Endothelial cell of umbilical vein (primary cell): ENCODE measurements around the gene SMG9. TPM values are rescaled to one million over a fixed set of nuclear protein-coding genes. Genes with fewer than 3 reads are reported as not detected.

Source experiments
- BruUV-seq: library from RNA; stranded (reverse); fragments of 400-500 nt; replicated peaks from 2 replicates; lab custom pipeline; 2021; lab: Mats Ljungman, UMichigan
- CTCF ChIA-PET: fragments of 300-600, 350-600 bp; sonication (Branson Sonifier 250); formaldehyde crosslinking; loops from one replicate; lab custom pipeline; 2021; ENCODE audit warnings: antibody characterized with exemption, inconsistent platforms; lab: Charles Lee
- POLR2A ChIA-PET: fragments of 300-600, 350-600 bp; sonication (Branson Sonifier 250); formaldehyde crosslinking; loops from one replicate; lab custom pipeline; 2021; ENCODE audit warnings: antibody characterized with exemption, inconsistent platforms; lab: Charles Lee
- DNase-seq: peaks from one replicate; pipeline ENCODE4 v3.0.0-alpha.2; 2011; ENCODE audit warnings: low read depth, low spot score
- FAIRE-seq: peaks from 2 replicates; lab custom pipeline; 2011; peaks lifted over from hg19 to GRCh38; lab: Jason Lieb, UNC
- H2AFZ ChIP-seq: 2 replicates; pipeline ENCODE4 v1.6.0; 2012; ENCODE audit warnings: low read depth, low read length, control low read depth, inconsistent platforms
- H3K27ac ChIP-seq: 2 replicates; pipeline ENCODE4 v1.5.1; 2011; ENCODE audit warnings: low read depth, mild to moderate bottlenecking, control low read depth, low read length, moderate library complexity; ENCODE audit not compliant: insufficient read depth
- H3K27me3 ChIP-seq, 2 experiments: 2 replicates each; pipeline versions ENCODE4 v1.6.0 to v1.6.1; 2011; ENCODE audit warnings: low read length in 2 of 2, mixed read lengths in 1 of 2; ENCODE audit not compliant: control insufficient read depth in 2 of 2, insufficient read depth in 2 of 2
- H3K36me3 ChIP-seq, 2 experiments: 2 replicates in 1 of 2; 3 replicates in 1 of 2; pipeline ENCODE4 v1.5.1; 2011; ENCODE audit warnings: low read length in 2 of 2, mild to moderate bottlenecking in 1 of 2, moderate library complexity in 1 of 2; ENCODE audit not compliant: control insufficient read depth in 2 of 2, insufficient read depth in 2 of 2; ENCODE audit errors: extremely low read depth in 1 of 2
- H3K4me1 ChIP-seq: 3 replicates; pipeline ENCODE4 v1.5.1; 2011; ENCODE audit warnings: mild to moderate bottlenecking, low read length; ENCODE audit not compliant: control insufficient read depth, insufficient read depth; ENCODE audit errors: extremely low read depth
- H3K4me2 ChIP-seq: 2 replicates; pipeline ENCODE4 v1.6.1; 2011; ENCODE audit warnings: low read length, control low read depth, mixed read lengths; ENCODE audit not compliant: insufficient read depth
- H3K4me3 ChIP-seq, 3 experiments: fragments of 200-600 bp in 1 of 3; sonication (generic), shearing (Covaris generic) in 1 of 3; replicated peaks in 1 of 3; 2 replicates each; pipeline ENCODE4 v1.5.1; 2011 to 2016; ENCODE audit warnings: control low read depth in 3 of 3, low read length in 3 of 3, mild to moderate bottlenecking in 2 of 3, inconsistent platforms in 1 of 3, low read depth in 1 of 3, moderate library complexity in 1 of 3; ENCODE audit not compliant: insufficient read depth in 1 of 3
- H3K79me2 ChIP-seq: 2 replicates; pipeline ENCODE4 v1.6.0; 2012; ENCODE audit warnings: low read length, inconsistent platforms; ENCODE audit not compliant: control insufficient read depth, insufficient read depth
- H3K9ac ChIP-seq: replicated peaks from 2 replicates; pipeline ENCODE3; 2011; ENCODE audit warnings: low read length, control low read depth; ENCODE audit not compliant: insufficient read depth; ENCODE audit errors: extremely low read depth
- H3K9me1 ChIP-seq: replicated peaks from 3 replicates; pipeline ENCODE4 v1.6.0; 2011; ENCODE audit warnings: mild to moderate bottlenecking, low read length; ENCODE audit not compliant: control insufficient read depth, insufficient read depth; ENCODE audit errors: extremely low read depth
- H3K9me3 ChIP-seq: replicated peaks from 2 replicates; pipeline ENCODE4 v1.5.1; 2012; ENCODE audit warnings: low read length, inconsistent platforms; ENCODE audit not compliant: control insufficient read depth, insufficient read depth
- H4K20me1 ChIP-seq: replicated peaks from 2 replicates; pipeline ENCODE3; 2011; ENCODE audit warnings: mild to moderate bottlenecking, low read length; ENCODE audit not compliant: control insufficient read depth, insufficient read depth; ENCODE audit errors: extremely low read depth
- CTCF ChIP-seq, 2 donors: IDR thresholded peaks; 1 replicate in 1 of 2; 2 replicates in 1 of 2; pipeline ENCODE4 v1.5.1; 2011; ENCODE audit warnings: low read length in 2 of 2, mild to moderate bottlenecking in 2 of 2, moderate library complexity in 2 of 2, control low read depth in 1 of 2, inconsistent platforms in 1 of 2, low read depth in 1 of 2; ENCODE audit not compliant: insufficient read depth in 1 of 2; ENCODE audit errors: extremely low read depth in 1 of 2
- EZH2 ChIP-seq: IDR thresholded peaks from 2 replicates; pipeline ENCODE4 v1.6.1; 2012; ENCODE audit warnings: borderline replicate concordance, low read depth, mild to moderate bottlenecking, moderate library complexity, low read length, inconsistent platforms; ENCODE audit not compliant: severe bottlenecking
- FOS ChIP-seq: IDR thresholded peaks from 2 replicates; pipeline ENCODE4 v1.6.1; 2011; ENCODE audit warnings: mild to moderate bottlenecking, low read length, moderate library complexity, borderline replicate concordance; ENCODE audit not compliant: insufficient read depth
- GATA2 ChIP-seq: IDR thresholded peaks from 2 replicates; pipeline ENCODE4 v1.7.0; 2011; ENCODE audit warnings: low read depth, mild to moderate bottlenecking, moderate library complexity, mixed read lengths, low read length; ENCODE audit not compliant: insufficient read length, insufficient read depth
- JUN ChIP-seq: IDR thresholded peaks from 2 replicates; pipeline ENCODE4 v1.6.1; 2011; ENCODE audit warnings: borderline replicate concordance, low read depth; ENCODE audit not compliant: insufficient read length, insufficient read depth
- MAX ChIP-seq: IDR thresholded peaks from 2 replicates; pipeline ENCODE4 v1.6.1; 2011; ENCODE audit not compliant: insufficient read depth, insufficient read length
- MYC ChIP-seq: IDR thresholded peaks from one replicate; pipeline ENCODE4 v1.6.1; 2011; ENCODE audit warnings: mild to moderate bottlenecking, low read depth, low read length
- POLR2A ChIP-seq: IDR thresholded peaks from 2 replicates; pipeline ENCODE4 v1.6.1; 2012; ENCODE audit warnings: low read depth, mild to moderate bottlenecking, control low read depth, low read length
- POLR2AphosphoS5 ChIP-seq: IDR thresholded peaks from 2 replicates; pipeline ENCODE4 v1.6.1; 2012; ENCODE audit warnings: low read depth, mild to moderate bottlenecking, control low read depth, low read length, moderate library complexity; ENCODE audit not compliant: insufficient read depth
- dilution Hi-C: fragments of 300-500 bp; cut with MboI; formaldehyde crosslinking; loops from one replicate; pipeline ENCODE4 v1.15.0; 2019; ENCODE audit warnings: low sequenced_read_pairs; ENCODE audit not compliant: extremely low pct_ligation_motif_present
- intact Hi-C: fragments of 100-400 bp; cut with micrococcal nuclease; formaldehyde crosslinking; loops from one replicate; pipeline ENCODE4 v1.10.0; 2022
- polyA plus RNA-seq, 4 experiments: library from polyadenylated mRNA; depleted of rRNA in 3 of 4; stranded (reverse) in 3 of 4; unstranded in 1 of 4; fragments of >200 nt; gene quantifications; 2 replicates each; pipeline versions ENCODE4 v1.2.1 to v1.2.3, GENCODE V29; 2011 to 2012; ENCODE audit warnings: missing spikeins in 1 of 4
- total RNA-seq: library from RNA; stranded (reverse); gene quantifications from 2 replicates; pipeline ENCODE4 v1.2.3, GENCODE V29; 2021

SMG9 gene
- total and polyA plus RNA-seq, 2 donors (not counting 3 experiments of a cell fraction or from before 2014, with no cell fraction given) = 25.5 to 45.0 TPM

DNA sequence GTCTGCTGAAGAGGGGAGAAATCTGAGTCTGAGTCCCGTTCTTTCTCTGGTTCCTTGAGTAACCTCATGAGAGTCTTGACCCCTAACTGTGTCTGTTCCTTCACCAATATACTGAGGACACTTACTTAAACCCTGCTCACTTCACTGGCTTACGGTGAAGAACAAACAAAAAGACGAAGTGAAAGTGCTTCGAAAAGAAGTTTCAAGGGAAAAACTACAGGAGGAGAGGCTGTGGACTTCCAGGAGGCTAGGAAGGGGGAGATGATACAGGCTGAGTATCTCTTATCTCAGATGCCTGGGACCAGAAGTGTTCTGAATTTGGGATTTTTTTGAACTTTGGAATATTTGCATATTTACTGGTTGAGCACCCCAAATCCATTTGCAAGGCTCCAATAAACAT lies 6.1 kb downstream of the SMG9 start:
- CTCF ChIA-PET = interaction anchor here (0.8 kb wide), 1 partner anchor 61 kb away, joined by 4 read pairs; no protein-coding TSS in a partner anchor
- Histone ChIP-seq H2AFZ (no peak overlapping the region), H3K36me3 (peaks cover 29 to 45% of the 10 kb centered on the region in 2 experiments), H3K9me1 (no peaks in the 10 kb centered on the region), H3K4me3 (no peak overlapping the region), H3K79me2 (peaks cover 20% of the 10 kb centered on the region), H3K27me3 (no peaks in the 10 kb centered on the region), H3K27ac (no peak overlapping the region), H3K4me2 (no peak overlapping the region), H3K4me1 (peaks cover 15% of the 10 kb centered on the region), H3K9ac (no peak overlapping the region), H4K20me1 (no peaks in the 10 kb centered on the region), H3K9me3 (no peaks in the 10 kb centered on the region)
- BruUV-seq = no TSS peak
- no peak for DNase-seq
- no peak for FAIRE-seq
- intact Hi-C loops (no loop called here), dilution Hi-C loops (no loop called here)
- no peak for TF ChIP-seq GATA2
- no peak for TF ChIP-seq POLR2AphosphoS5
- POLR2A ChIA-PET = interaction anchor here (0.6 kb wide), 1 partner anchor 66 kb away, joined by 4 read pairs; no protein-coding TSS in a partner anchor

DNA sequence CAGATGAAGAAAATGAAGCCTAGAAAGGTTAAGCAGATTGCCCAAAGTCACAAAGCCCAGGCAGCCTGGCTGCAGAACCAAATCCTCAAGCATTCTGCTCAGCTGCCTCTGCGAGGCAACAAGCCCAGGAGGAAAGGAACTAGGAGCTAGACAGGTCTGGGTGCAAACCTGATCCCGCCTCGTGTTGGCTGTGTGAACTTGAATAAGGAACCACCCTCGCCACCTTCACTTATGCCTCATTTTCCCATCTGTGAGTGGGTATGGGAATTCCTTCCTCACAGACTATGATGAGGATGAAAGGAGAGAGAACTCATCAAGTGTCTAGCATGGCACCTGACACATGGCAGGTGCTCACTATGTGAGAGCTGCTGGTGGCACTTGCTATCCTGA lies 6.6 kb downstream of the SMG9 start:
- POLR2A ChIA-PET = interaction anchor here (0.6 kb wide), 1 partner anchor 67 kb away, joined by 4 read pairs; no protein-coding TSS in a partner anchor
- Histone ChIP-seq H3K4me2 (no peak overlapping the region), H3K36me3 (peaks cover 32 to 45% of the 10 kb centered on the region in 2 experiments), H3K79me2 (peaks cover 17% of the 10 kb centered on the region), H3K4me3 (no peak overlapping the region), H3K27me3 (no peaks in the 10 kb centered on the region), H2AFZ (no peak overlapping the region), H3K4me1 (peaks cover 10% of the 10 kb centered on the region), H3K9ac (no peak overlapping the region), H3K9me3 (no peaks in the 10 kb centered on the region), H3K27ac (no peak overlapping the region), H4K20me1 (no peaks in the 10 kb centered on the region), H3K9me1 (no peaks in the 10 kb centered on the region)
- dilution Hi-C loops (no loop called here), intact Hi-C loops (no loop called here)
- no peak for TF ChIP-seq MAX
- TF ChIP-seq CTCF (IDR thresholded peaks at IDR 0.05; ENCODE audit: extremely low read depth in 1 of 2, insufficient read depth in 1 of 2, low read depth in 1 of 2, low read length in 2 of 2) = no peak
- no peak for TF ChIP-seq MYC
- no peak for TF ChIP-seq POLR2A
- TF ChIP-seq FOS = no peak
- no peak for TF ChIP-seq EZH2
- TF ChIP-seq JUN = no peak
- TF ChIP-seq POLR2AphosphoS5 = no peak
- no peak for TF ChIP-seq GATA2
- DNase-seq (no peak), FAIRE-seq (no peak)
- BruUV-seq = no TSS peak
- CTCF ChIA-PET = interaction anchor here (0.8 kb wide), 1 partner anchor 62 kb away, joined by 4 read pairs; no protein-coding TSS in a partner anchor
